HepG2 (cell line): ENCODE data around the gene MBLAC2. TPM values are rescaled to one million over a fixed set of nuclear protein-coding genes. Genes with fewer than 3 reads are reported as not detected.
A peak's percentile ranks its signal among the peaks of the same experiment; 100 is the strongest.

ENCODE experiments used
- ARNT ChIP-seq: fragments of 450-650 bp; IDR thresholded peaks from 2 replicates; pipeline ENCODE4 v1.6.1; 2017
- ATF7 ChIP-seq, 2 experiments: fragments of 450-650 bp in 1 of 2; sonication (generic) in 1 of 2; formaldehyde crosslinking in 1 of 2; IDR thresholded peaks; 2 replicates each; pipeline versions ENCODE4 v1.4.0 to v1.6.1; 2016 to 2020; ENCODE audit warnings: antibody characterized with exemption in 1 of 2, mild to moderate bottlenecking in 1 of 2, missing genetic modification reagents in 1 of 2
- DMAP1 ChIP-seq: IDR thresholded peaks from 2 replicates; pipeline ENCODE4 v1.6.1; 2016
- DR1 ChIP-seq: sonication (generic); formaldehyde crosslinking; IDR thresholded peaks from 2 replicates; pipeline ENCODE4 v1.8.0; 2021; ENCODE audit warnings: mild to moderate bottlenecking, missing genetic modification reagents, inconsistent platforms
- GABPA ChIP-seq, 2 experiments: IDR thresholded peaks; 2 replicates each; pipeline ENCODE4 v1.6.1; 2011 to 2016; ENCODE audit warnings: low read depth in 2 of 2, low read length in 1 of 2, missing biosample characterization in 1 of 2, missing genetic modification characterization in 1 of 2
- GTF2F1 ChIP-seq: fragments of 150-350 bp; IDR thresholded peaks from 2 replicates; pipeline ENCODE4 v1.6.1; 2014; ENCODE audit warnings: low read length
- HIVEP1 ChIP-seq: sonication (generic); formaldehyde crosslinking; IDR thresholded peaks from 2 replicates; pipeline ENCODE4 v1.4.0; 2020; ENCODE audit warnings: mild to moderate bottlenecking, missing genetic modification reagents
- HNF4A ChIP-seq: sonication (generic); formaldehyde crosslinking; IDR thresholded peaks from 2 replicates; pipeline ENCODE4 v1.4.0; 2020; ENCODE audit warnings: missing genetic modification reagents
- HNRNPUL1 ChIP-seq: fragments of 200-400 bp; formaldehyde crosslinking; IDR thresholded peaks from 2 replicates; pipeline ENCODE4 v1.6.1; 2017; ENCODE audit warnings: low read depth, mild to moderate bottlenecking, low read length, moderate library complexity
- MXD1 ChIP-seq: sonication (generic); formaldehyde crosslinking; IDR thresholded peaks from 2 replicates; pipeline ENCODE4 v1.4.0; 2020; ENCODE audit warnings: mild to moderate bottlenecking, missing genetic modification reagents
- MXI1 ChIP-seq: IDR thresholded peaks from 3 replicates; pipeline ENCODE4 v1.6.1; 2012; ENCODE audit warnings: low read depth, low read length, inconsistent platforms, borderline replicate concordance
- NONO ChIP-seq, 2 experiments: fragments of 450-650 bp in 1 of 2; sonication (generic) in 1 of 2; formaldehyde crosslinking in 1 of 2; IDR thresholded peaks in 1 of 2; conservative IDR thresholded peaks in 1 of 2; 2 replicates each; pipeline versions ENCODE4 v1.6.1 to v1.8.0; 2017 to 2022; ENCODE audit warnings: mild to moderate bottlenecking in 1 of 2, missing genetic modification reagents in 1 of 2, moderate library complexity in 1 of 2
- NRL ChIP-seq: sonication (generic); formaldehyde crosslinking; IDR thresholded peaks from 2 replicates; pipeline ENCODE4 v1.5.0; 2020; ENCODE audit warnings: missing genetic modification reagents, mild to moderate bottlenecking, moderate library complexity, borderline replicate concordance
- PAWR ChIP-seq: sonication (generic); formaldehyde crosslinking; IDR thresholded peaks from 2 replicates; pipeline ENCODE4 v1.4.0; 2020; ENCODE audit warnings: missing genetic modification reagents, mild to moderate bottlenecking, borderline replicate concordance
- SMARCE1 ChIP-seq: fragments of 450-650 bp; IDR thresholded peaks from 2 replicates; pipeline ENCODE4 v1.6.1; 2017; ENCODE audit warnings: borderline replicate concordance
- TEAD3 ChIP-seq: optimal IDR thresholded peaks from 2 replicates; pipeline ENCODE3; 2016; ENCODE audit warnings: borderline replicate concordance
- TRIM24 ChIP-seq: sonication (generic); formaldehyde crosslinking; IDR thresholded peaks from 2 replicates; pipeline ENCODE4 v1.8.0; 2022; ENCODE audit warnings: mild to moderate bottlenecking, missing genetic modification reagents
- U2AF1 ChIP-seq: fragments of 200-400 bp; formaldehyde crosslinking; optimal IDR thresholded peaks from 2 replicates; pipeline ENCODE3; 2017; ENCODE audit warnings: mild to moderate bottlenecking, low read depth, low read length
- ZBTB49 ChIP-seq: sonication (generic); formaldehyde crosslinking; IDR thresholded peaks from 2 replicates; pipeline ENCODE4 v1.4.0; 2020; ENCODE audit warnings: missing genetic modification reagents, borderline replicate concordance
- ZFP82 ChIP-seq: sonication (generic); formaldehyde crosslinking; IDR thresholded peaks from 2 replicates; pipeline ENCODE4 v1.5.1; 2020; ENCODE audit warnings: mild to moderate bottlenecking, missing genetic modification reagents, borderline replicate concordance
- ZIK1 ChIP-seq: sonication (generic); formaldehyde crosslinking; IDR thresholded peaks from 2 replicates; pipeline ENCODE4 v1.5.0; 2020; ENCODE audit warnings: mild to moderate bottlenecking, low read depth, missing genetic modification reagents, borderline replicate concordance
- ZNF235 ChIP-seq: sonication (generic); formaldehyde crosslinking; IDR thresholded peaks from 2 replicates; pipeline ENCODE4 v1.8.1; 2023; ENCODE audit warnings: mild to moderate bottlenecking, missing genetic modification reagents, borderline replicate concordance
- ZNF30 ChIP-seq: sonication (generic); formaldehyde crosslinking; IDR thresholded peaks from 2 replicates; pipeline ENCODE4 v1.5.0; 2020; ENCODE audit warnings: mild to moderate bottlenecking, missing genetic modification reagents
- ZNF563 ChIP-seq: sonication (generic); formaldehyde crosslinking; IDR thresholded peaks from 2 replicates; pipeline ENCODE4 v1.8.0; 2022; ENCODE audit warnings: mild to moderate bottlenecking, moderate library complexity, missing genetic modification reagents
- ZNF660 ChIP-seq: sonication (generic); formaldehyde crosslinking; IDR thresholded peaks from 2 replicates; pipeline ENCODE4 v1.5.1; 2020; ENCODE audit warnings: mild to moderate bottlenecking, low read depth, missing genetic modification reagents, borderline replicate concordance
- ZNF773 ChIP-seq: sonication (generic); formaldehyde crosslinking; IDR thresholded peaks from 2 replicates; pipeline ENCODE4 v1.4.0; 2020; ENCODE audit warnings: missing genetic modification reagents, borderline replicate concordance
- ZNF816 ChIP-seq: sonication (generic); formaldehyde crosslinking; IDR thresholded peaks from 2 replicates; pipeline ENCODE4 v1.8.0; 2022; ENCODE audit warnings: missing genetic modification reagents, mild to moderate bottlenecking, borderline replicate concordance
- ZZZ3 ChIP-seq: sonication (generic); formaldehyde crosslinking; IDR thresholded peaks from 2 replicates; pipeline ENCODE4 v1.4.0; 2020; ENCODE audit warnings: missing genetic modification reagents, mild to moderate bottlenecking, borderline replicate concordance
- polyA plus RNA-seq, 8 experiments: library from polyadenylated mRNA; depleted of rRNA in 3 of 8; stranded (reverse) in 7 of 8; unstranded in 1 of 8; fragments of >200 nt; fragmentation: Illumina TruSeq in 4 of 8; extraction: Trizol in 4 of 8; gene quantifications; 2 replicates each; pipeline versions ENCODE4 v1.2.1 to v1.2.3, GENCODE V29; 2011 to 2016; ENCODE audit warnings: low read depth in 4 of 8, missing spikeins in 1 of 8, mixed read lengths in 1 of 8; ENCODE audit not compliant: insufficient read depth in 1 of 8
- total RNA-seq, 5 experiments: library from RNA; depleted of rRNA; stranded (reverse); fragments of >200 nt; fragmentation: Illumina TruSeq; extraction: Trizol; gene quantifications; 2 replicates each; pipeline ENCODE4 v1.2.3, GENCODE V29; 2016; ENCODE audit warnings: low read depth in 1 of 5

Gene MBLAC2
- total and polyA plus RNA-seq, 2 of the 13 experiments (the other 11 are each of a cell fraction or from before 2014, with no cell fraction given), result 2.9 to 4.1 TPM

- peak; percentile 48; the same call in 1 of the 2 replicates for TF ChIP-seq ZNF563 (CRISPR knock-in tag)
- TF ChIP-seq U2AF1, result peak; percentile 70
- TF ChIP-seq ZNF660 (CRISPR knock-in tag), result no peak; the same call in 1 of the 2 replicates
- TF ChIP-seq NONO (IDR thresholded peaks at IDR 0.05), result no peak
- 0 out of 2 replicates have a peak, but pooled peaks have one; percentile 61 for TF ChIP-seq NONO (CRISPR knock-in tag; conservative IDR thresholded peaks at IDR 0.05)
- TF ChIP-seq NRL (CRISPR knock-in tag), result no peak
- TF ChIP-seq ZNF816 (CRISPR knock-in tag), result peak; percentile 38; the same call in 1 of the 2 replicates
- peak; percentile 57; the same call in 1 of the 2 replicates for TF ChIP-seq ZNF30 (CRISPR knock-in tag)
- TF ChIP-seq HNF4A, result no peak
- TF ChIP-seq MXI1, result peak; percentile 58; the same call in 1 of the 3 replicates
- TF ChIP-seq ZNF773 (CRISPR knock-in tag), result peak; percentile 32
- no peak for TF ChIP-seq TRIM24 (CRISPR knock-in tag)
- TF ChIP-seq ZZZ3, result peak; percentile 70; the same call in 1 of the 2 replicates
- no peak for TF ChIP-seq HIVEP1 (CRISPR knock-in tag)
- no peak for TF ChIP-seq SMARCE1
- peak; percentile 63; the same call in 1 of the 2 replicates for TF ChIP-seq MXD1 (CRISPR knock-in tag)
- peak; percentile 61 for TF ChIP-seq TEAD3
- no peak for TF ChIP-seq ARNT
- TF ChIP-seq DMAP1 (CRISPR knock-in tag), result peak; percentile 86
- 0 out of 2 replicates have a peak, but pooled peaks have one; percentile 13 for TF ChIP-seq ZBTB49 (CRISPR knock-in tag)
- TF ChIP-seq GTF2F1, result peak; percentile 88; the same call in 1 of the 2 replicates
- 0 out of 2 replicates have a peak, but pooled peaks have one; percentile 25 for TF ChIP-seq ZFP82 (CRISPR knock-in tag)
- peak; percentile 70 for TF ChIP-seq DR1 (CRISPR knock-in tag)
- no peak for TF ChIP-seq PAWR (CRISPR knock-in tag)
- no peak for TF ChIP-seq ZIK1
- TF ChIP-seq ATF7 (IDR thresholded peaks at IDR 0.05), result no peak
- TF ChIP-seq ATF7 (CRISPR knock-in tag; IDR thresholded peaks at IDR 0.05), result no peak
- peak; percentile 70; the same call in 1 of the 2 replicates for TF ChIP-seq ZNF235 (CRISPR knock-in tag)
- no peak for TF ChIP-seq HNRNPUL1
- TF ChIP-seq GABPA (IDR thresholded peaks at IDR 0.05; ENCODE audit: low read depth, low read length), result no peak
- TF ChIP-seq GABPA (CRISPR knock-in tag; IDR thresholded peaks at IDR 0.05; ENCODE audit: low read depth), result no peak; the same call in 1 of the 2 replicates
Measured at GRCh38 chr5:90409318-90410177, 65.0 kb downstream of the MBLAC2 start, which contains the start of gene CETN3 (continued).
